ENCODE measurements around the gene LEMD2.
A peak's percentile ranks its signal among the peaks of the same experiment; 100 is the strongest.

Gene LEMD2

DNA sequence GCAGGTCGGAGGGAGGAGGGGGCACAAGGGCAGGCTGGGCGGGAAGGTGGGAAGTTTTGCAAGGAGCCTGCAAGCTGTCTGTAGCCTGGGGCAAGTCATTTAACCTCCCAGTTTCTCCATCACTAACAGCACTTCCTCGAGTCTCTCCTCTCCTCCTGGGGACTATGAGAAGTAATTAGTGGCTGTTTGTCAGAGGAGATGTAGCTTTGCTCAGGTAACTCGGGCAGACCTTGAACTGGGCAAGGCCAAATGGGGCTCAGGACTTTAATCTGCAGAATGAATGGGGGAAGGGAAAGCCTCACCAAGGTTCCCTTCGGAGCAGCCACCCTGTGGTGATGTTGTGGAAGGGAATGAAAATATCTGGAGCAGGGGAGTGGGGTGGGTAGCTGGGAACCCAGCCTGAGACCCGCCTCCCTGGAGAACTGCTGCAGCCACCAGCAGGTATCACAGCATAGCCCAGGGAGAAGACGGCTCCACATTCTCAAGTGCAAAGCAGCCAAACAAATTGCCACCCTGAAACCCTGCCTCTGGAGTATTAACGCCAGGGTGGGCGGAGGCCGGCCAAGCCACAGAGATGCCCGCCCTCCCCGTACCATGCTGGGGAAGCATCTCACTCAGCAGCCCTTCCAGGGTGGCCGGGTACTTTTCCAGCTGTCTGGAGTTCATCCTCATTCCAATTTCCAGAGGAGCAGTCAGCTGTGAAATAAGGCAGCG lies 6.1 kb upstream of the LEMD2 start:
- no peak for DNase-seq (ENCODE audit: low read depth)

DNA sequence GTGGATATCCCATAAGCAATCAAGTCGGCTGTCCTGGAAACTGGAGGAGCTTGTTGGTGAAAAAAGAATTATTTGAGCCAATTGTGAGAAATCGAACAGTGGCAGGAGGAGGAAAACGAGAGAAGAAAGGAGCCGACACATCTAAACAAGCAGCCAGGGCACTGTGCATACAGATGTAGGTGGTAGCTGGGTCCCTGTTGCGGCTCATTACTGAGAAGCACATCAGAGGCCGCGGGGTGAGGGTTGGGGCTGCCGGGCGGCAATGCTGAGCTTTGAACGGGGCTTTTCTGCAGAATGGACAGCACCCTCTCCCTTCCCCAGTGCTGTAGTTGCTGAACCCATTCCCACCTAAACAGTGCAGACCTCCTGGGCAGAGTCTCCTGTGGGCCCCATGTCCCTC lies 4.1 kb upstream of the LEMD2 start:
- DNase-seq (ENCODE audit: low read depth), result no peak

- DNase-seq (ENCODE audit: low read depth), result no peak
These were observed 2.7 kb upstream of the LEMD2 start for GRCh38 chr6:33791620-33792019.

DNA sequence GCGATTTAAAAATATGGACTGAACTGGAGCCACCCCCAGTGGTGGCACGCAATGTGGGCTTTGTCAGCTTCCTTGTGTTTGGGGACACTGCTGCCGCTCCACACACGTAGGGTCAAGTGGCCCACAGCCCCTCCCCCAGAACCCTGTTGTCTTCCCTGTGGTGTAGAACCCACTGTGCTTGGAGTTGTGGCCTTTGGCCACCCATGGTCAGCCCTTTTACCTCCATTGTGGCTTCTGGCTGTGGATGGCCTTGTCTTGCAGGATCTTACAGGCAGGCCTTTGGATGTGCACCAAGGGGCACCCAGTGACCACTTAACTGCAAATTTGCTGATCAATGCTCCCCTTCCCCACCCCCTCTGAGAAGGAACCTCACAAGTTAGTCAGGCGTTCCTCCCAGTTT lies 2.0 kb upstream of the LEMD2 start:
- no peak for DNase-seq (ENCODE audit: low read depth)

GRCh38 chr6:33790379-33790778 lies 1.4 kb upstream of the LEMD2 start:
- DNase-seq (ENCODE audit: low read depth), result no peak

DNA sequence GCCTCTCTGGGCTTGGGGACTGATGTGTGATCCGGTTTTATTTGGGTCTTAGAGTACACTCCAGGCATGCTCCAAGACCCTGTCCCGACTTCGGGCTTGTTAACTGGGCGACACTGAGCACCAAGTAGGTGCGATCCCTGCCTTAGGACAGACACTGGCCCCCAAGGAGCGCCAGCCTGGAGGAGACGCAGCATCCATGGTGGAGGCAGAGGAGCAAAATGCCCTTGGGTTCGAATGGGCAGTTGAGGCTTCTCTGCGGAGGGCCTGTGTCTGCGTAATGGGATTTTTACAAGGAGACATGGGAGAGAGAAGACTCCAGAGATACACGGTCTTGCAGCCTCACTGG lies 593 bp upstream of the LEMD2 start:
- DNase-seq (ENCODE audit: low read depth), result no peak

DNA sequence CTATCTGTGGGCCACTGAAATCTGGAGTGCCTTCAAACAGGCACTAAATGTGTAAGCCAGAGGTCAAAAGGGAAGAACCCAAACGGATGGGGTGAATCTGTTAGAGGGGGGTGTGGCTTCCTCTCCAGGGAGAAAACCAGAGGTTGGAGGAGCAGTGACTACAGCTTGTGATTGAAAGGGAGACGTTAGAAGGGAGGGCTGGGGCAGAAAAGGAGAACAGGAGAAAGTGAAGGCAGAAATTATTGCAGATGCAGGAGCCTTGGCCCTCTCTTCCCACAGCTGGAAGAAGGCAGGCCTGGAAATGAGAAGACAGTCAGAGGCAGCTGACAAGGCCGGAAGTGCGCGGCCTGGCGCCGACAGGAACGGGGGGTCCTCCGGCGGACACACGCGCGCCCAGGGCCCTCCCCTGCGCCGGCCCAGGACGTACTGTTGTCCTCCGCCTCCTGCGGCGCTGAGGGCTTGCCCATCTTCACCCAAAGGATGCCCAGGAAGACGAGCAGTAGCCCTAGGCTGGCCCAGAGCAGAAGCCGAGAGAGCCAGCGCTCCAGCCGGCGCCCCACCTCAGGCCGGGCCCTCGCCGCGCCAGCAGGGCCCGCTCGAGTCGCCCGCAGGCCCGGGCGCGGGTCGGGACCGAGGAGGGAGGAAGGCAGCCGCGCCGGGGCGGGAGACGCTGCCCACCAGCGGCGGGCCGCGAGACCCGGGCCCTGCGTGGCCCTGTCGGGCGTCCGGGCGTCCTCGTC lies 806 bp downstream of the LEMD2 start:
- DNase-seq (ENCODE audit: low read depth), result peak; percentile 62

- DNase-seq (ENCODE audit: low read depth), result no peak
These were observed 1.5 kb downstream of the LEMD2 start for GRCh38 chr6:33787346-33787953.

GRCh38 chr6:33786736-33787135 lies 2.2 kb downstream of the LEMD2 start:
- no peak for DNase-seq (ENCODE audit: low read depth)

DNA sequence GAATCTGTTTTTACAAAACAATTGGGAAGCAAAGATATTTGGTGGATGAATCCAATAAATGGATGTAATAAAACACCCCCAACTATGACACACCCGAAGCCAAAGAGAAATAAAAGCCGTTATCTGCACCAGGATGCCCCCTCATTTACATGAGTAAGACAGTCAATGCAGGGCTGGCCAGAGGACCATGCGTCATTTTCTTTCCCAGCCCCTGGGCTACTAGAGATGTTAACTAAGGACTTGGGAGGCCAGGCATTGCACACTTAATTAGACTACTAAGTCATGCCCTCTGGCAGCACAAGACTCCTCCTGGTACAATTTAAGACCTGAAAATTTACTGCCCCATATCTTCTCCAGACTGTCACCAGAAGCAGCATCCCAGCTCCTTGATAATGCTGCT lies 3.2 kb downstream of the LEMD2 start:
- DNase-seq (ENCODE audit: low read depth), result no peak

DNA sequence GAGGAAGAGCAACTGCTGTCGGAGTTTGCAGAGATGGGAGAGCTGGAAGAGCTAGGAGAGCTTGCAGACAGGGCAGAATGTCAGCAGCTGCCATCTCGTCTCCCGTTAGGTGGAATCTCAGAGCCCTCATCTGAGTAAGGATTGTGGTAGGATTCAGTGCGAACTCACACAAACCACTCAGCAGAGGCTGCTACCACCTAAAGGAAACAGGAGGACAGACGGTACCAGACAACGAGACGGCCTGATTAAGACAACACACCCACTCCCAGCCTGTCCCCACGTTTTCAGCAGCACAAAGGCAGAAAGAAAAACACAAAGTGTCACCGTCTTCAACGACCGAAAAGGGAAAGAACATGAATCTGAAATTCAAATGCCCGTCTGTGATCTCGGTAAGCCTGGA lies 4.1 kb downstream of the LEMD2 start:
- no peak for DNase-seq (ENCODE audit: low read depth)

DNA sequence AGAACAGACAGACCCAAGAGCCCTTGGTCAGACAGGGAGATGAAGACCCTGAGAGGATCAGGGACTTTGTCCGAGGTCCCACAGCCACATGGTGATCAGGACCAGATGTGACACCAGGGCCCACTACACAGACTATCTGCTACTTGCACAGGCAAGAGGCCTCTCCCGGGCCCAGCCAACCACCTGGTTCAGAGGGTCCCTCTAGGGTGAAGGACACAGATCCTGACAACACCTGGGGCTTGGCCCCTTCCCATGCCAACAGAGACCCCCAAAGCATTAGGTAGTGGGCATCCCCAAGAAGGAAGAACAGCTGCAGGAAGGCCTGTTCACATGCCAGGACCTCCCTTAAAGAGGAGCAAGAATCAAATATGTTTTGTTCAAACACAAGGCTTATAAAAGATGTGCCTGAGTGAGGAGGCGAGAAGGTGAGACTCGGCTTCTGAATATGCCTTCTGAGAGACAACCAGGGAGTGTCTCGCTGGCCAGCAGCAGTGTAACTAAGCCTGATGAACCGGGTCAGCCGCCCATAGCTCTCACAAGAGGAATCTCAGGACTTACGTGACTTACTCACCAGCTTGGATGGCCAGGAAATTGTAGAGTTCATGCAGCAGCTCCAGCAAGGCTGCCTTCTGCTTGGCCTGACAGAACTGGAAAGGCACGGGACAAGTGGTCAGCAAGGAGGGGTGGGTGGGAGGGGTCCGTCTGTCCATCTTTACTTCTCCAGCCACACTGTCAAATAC lies 5.0 kb downstream of the LEMD2 start:
- no peak for DNase-seq (ENCODE audit: low read depth)

DNA sequence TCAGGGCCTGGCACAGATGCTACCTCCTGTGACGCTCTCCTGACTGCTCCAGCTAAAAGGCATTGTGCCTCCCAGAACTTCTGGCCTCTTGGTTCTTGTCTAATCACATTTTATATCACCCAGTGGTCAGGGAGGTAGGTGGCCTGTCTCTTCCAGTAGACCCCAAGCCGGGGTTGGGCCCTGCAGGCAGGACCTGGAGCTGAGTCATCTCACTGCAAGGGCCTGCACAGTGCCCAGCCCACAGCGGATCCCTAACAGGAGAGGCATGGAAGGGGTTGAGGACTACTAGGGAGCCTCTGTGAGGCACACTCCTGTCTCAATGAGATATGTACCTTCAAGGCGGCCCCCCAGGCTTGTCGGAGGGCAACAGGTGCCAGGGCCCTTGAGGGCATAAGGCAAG lies 6.4 kb downstream of the LEMD2 start:
- DNase-seq (ENCODE audit: low read depth), result no peak

DNA sequence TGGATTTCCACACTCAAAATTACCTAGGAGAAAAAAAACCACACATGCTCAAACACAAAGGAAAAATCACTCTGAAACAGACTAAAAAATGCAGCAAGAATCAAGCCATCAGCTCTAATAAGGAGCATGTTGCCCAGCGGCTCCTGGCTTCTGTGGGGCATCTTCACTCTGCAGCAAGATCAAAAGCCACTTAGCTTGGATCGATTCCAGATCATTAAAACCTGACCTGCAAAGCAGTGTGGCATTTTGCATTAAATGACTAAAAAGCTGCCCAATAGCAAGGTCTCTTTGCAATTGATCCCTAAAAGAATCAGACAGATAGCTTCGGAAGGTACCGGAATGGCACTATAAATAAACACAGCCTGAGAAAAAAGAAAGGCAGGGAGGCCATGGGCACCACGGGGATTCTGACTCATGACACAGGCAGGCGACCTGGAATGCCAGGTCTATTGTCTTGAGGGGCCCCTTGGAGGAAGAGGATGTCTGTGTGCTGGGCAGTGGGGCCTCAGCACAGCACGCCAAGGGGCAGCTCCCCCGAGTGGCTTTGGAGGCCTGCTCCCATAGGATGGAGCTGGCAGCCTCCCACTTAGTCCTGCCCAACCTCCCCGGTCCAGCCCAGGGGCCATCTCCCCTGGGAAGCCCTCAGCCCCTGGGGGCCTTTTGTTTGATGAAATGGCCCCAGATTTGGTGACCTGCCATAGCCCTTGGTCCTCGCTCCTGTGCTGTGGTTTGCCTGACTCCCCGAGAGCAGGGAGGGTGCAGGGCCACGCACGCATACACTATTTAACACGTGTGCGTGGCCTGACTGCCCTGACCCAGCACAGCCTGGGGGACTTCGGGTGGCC lies 7.6 kb downstream of the LEMD2 start:
- no peak for DNase-seq (ENCODE audit: low read depth)

DNA sequence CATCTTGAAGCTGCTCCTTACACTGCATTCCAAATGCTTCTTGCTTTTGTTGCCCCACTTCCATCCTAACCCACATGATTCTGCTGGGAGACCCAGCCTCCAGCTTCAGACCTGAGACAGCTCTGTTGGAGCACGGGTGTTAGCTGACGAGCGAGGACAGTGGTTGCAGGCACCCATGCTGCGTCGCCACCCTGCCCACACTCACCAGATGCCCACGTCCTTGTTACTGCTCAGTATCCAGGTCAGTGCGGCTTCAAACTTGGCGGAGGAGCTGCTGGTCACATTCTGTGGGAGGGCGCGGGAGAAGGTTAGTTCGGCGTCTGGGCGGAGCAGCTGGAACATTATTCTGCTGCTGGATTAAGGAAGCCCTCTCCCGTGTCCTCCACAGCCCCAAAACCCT lies 9.0 kb downstream of the LEMD2 start:
- DNase-seq (ENCODE audit: low read depth), result no peak

- DNase-seq (ENCODE audit: low read depth), result no peak
These were observed 9.6 kb downstream of the LEMD2 start for GRCh38 chr6:33779290-33779689.

- DNase-seq (ENCODE audit: low read depth), result no peak
These were observed 10.3 kb downstream of the LEMD2 start for GRCh38 chr6:33778444-33779121.

DNA sequence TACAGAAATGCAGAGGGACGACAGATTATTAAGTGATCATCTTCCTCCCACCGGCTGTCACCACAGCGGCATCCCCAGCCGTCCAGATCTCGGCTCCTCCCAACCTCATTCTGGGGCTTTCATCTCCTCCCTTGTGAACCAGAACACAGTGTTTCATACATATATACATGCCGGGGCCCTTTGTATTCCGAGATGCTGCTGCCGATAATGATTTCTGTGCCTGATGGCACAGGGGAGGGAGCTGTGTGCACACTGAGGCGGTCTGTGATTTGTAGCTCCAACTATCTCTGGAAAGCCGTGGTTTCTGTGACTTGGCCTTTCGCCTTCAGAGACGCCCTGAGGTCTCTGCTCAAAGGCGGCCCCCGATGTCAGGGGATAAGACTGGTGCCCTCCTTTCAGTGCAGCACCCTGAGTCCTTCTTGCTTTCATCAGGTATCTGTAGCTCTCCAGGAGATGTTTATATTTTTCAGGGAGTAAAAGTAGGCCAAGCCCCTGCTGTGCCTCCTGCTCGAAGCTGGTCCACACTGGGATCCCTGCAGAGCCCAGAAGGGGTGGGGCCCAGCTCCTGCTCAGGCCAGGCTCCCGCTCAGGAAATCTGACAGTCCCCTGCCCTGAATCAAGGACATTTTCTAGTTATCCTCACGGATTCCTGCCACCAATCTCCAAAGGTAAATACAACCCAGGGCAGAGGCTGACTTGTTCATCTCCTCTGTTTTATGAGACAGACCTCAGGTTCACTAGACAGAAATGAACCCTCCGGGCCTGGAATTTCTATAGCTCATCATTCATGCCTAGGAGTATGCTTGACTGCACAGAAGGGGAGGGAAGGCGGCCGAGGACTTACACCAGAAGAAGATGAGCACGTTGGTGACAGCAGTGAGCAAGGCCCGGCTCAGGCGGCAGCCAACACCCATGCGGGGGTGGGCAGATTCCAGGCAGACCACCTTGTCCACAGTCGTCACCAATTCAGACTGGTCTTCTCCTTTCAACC lies 11.2 kb downstream of the LEMD2 start:
- DNase-seq (ENCODE audit: low read depth), result no peak

DNA sequence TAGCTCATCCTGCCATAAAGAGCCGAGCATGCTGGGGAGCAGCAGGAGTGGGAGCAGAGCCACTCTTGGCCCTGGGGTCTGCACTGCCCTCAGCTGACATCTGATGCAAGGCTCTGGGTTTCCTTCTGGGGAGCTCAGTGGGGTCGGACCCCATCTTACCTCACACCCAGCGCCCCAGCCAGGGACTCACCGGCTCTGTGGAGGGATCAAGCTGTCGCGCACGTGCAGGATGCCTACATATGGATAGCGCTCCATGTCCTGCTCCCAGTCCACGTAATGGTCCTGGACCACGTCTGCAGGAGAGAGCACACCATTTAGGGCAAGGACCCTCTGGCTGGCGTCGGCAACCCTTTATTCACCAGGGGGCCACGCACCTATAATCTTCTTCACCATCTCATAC lies 12.2 kb downstream of the LEMD2 start:
- DNase-seq (ENCODE audit: low read depth), result no peak

- DNase-seq (ENCODE audit: low read depth), result no peak
These were observed 12.7 kb downstream of the LEMD2 start for GRCh38 chr6:33776186-33776585.
